NCI-H187 treated with DMSO at 0.1 percent for 48 hours (cell line): ENCODE results near the gene HPD.
"Not testable (repeated sequence)": the region's sequence is repeated elsewhere in the genome, so short reads cannot be mapped to it uniquely, and the experiment has no call there.

ENCODE experiments used
- DNase-seq: peaks from one replicate; lab custom pipeline; 2025; lab: John Stamatoyannopoulos, UW

Gene HPD

DNA sequence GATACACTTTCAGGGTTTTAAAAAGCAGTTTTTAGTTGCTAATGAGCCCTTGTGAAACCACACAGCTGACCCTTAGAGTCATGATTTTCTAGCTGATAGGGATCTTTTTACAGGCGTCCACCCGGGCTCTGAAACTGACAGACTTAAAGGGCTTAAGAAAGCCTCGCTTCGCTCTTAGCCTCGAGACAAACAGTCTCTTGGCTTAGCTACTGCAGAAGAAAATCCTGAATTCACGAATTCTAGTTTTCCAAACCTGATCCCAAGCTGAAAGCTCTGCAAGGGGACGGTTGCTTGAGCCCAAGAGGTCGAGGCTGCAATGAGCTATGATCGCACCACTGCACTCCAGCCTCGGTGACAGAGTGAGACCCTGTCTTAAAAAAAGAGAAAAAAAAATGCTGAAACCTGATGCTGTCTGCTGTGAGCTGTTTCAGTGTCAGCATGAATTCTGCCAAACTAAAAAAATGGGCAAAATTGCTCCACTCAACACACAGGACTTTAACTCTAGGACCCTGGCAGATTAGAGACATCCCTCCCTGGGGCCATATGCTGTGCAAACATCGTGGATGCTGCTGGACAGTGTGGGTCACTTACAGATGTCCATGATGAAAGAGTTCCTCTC is 3.1 kb upstream of the HPD start:
- DNase-seq = no peak

DNA sequence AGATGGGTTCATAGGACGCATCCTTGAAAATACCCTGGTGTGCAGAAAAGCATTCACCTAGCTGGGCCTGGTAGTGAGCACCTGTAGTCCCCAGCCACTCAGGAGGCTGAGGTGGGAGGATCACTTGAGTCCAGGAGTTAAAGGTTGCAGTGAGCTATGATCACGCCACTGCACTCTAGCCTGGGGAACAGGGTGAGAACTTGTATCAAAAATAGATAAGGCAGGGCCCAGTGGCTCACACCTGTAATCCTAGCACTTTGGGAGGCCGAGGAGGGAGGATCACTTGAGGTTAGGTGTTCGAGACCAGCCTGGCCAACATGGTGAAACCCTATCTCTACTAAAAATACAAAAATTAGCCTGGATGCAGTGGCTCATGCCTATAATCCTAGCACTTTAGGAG is 2.0 kb upstream of the HPD start:
- DNase-seq = not testable (repeated sequence)

- no peak for DNase-seq
These were observed 1.6 kb upstream of the HPD start for GRCh38 chr12:121860257-121860656.

DNA sequence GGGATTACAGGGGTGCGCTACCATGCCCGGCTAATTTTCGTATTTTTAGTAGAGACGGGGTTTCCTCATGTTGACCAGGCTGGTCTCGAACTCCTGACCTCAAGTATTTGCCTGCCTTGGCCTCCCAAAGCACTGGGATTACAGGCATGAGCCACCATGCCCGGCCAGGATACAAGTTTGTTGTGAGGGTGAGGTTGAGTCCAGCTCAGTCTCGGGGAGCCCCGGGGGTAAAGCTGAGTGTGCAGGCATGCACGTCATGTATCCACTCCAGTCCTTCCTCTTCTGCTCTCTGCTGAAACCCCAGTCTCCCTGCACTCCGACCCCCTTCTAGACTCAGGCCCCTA is 369 bp downstream of the HPD start:
- no peak for DNase-seq

GRCh38 chr12:121857322-121858246 is 1.1 kb downstream of the HPD start:
- DNase-seq = no peak

DNA sequence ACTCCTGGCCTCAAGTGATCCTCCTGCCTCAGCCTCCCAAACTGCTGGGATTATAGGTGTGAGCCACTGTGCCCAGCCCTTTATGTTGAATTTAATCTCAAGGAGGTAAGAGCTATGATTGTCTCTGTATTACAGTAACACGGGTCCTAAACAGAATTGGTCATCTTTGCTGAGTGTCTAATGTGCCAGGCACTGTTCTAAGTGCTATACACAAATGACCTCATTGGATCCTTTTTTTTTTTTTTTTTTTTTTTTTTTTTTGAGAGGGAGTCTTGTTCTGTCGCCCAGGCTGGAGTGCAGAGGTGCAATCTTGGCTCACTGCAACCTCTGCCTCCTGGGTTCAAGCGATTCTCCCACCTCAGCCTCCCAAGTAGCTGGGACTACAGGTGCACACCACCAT is 6.3 kb downstream of the HPD start:
- DNase-seq = not testable (repeated sequence)

DNA sequence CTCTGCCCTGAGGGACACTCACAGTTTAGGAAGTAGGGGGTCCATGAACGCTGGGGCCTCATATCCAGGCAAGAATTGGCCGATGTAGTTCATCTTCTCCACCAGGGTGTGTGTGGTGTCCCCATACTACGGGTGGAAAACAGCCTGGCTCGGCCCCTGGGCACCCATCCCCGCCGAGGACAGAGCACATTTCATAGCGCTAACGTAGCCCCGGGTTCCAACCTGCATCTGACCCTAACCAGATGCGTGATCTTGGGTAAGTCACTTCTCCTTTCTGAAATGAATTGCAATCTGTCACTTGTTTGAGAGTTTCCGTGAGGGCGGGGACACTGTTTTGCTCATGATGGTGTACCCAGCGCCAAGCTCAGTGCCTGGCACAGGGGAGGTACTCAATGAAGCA is 9.0 kb downstream of the HPD start:
- DNase-seq = no peak

DNA sequence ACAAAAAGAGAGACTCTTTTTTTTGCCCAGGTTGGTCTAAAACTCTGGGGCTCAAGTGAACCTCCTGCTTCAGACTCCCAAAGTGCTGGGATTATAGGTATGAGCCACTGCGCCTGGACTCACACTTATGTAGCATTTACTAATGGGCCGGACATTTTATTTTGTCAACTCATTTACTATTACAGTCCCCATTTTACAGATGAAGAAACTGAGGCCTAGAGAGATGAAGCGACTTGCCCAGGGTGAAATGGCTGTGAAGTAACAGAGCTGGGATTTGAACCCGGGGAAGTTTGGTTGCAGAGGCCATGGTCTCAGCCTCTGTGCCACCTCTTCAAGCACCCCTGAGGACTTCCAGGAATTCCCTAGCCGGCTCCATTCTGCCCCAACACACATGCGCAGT is 9.4 kb downstream of the HPD start:
- no peak for DNase-seq

- DNase-seq = no peak
These were observed 13.0 kb downstream of the HPD start for GRCh38 chr12:121845701-121846100.

DNA sequence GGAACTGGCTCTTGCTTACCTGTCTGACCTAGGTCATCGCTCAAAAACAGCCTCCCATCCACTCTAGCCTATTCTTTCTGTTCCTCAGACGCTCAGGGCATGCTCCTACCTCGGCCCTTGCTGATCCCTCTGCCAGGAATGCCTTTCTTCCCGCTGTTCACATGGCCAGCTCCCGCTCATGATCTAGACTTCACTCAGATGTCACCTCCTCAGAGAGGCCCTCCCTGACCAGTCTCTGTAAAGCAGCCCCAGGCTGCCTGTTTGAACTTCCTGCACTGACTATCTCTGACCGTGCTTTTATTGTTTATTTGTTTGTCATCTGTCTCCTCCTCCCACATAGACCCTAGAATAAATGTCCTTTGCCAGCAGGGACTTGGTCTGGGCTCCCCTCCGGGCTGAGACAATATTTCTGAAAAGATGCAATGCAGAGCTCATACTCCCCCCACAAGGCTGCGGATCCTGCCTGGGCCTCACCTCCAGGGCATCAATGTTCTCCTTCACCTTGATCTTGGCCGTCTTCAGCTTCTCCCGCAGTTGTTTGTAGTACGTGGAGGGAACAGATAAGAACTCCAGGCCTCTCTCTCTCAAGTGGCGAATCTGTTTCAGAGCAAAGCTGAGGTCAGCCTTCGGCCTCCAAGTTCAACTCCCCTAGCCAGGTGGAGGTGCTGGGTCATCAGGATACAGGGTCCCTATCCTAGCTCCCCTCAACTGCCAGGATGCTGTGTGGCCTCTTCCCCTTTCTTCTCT is 15.2 kb downstream of the HPD start:
- no peak for DNase-seq

DNA sequence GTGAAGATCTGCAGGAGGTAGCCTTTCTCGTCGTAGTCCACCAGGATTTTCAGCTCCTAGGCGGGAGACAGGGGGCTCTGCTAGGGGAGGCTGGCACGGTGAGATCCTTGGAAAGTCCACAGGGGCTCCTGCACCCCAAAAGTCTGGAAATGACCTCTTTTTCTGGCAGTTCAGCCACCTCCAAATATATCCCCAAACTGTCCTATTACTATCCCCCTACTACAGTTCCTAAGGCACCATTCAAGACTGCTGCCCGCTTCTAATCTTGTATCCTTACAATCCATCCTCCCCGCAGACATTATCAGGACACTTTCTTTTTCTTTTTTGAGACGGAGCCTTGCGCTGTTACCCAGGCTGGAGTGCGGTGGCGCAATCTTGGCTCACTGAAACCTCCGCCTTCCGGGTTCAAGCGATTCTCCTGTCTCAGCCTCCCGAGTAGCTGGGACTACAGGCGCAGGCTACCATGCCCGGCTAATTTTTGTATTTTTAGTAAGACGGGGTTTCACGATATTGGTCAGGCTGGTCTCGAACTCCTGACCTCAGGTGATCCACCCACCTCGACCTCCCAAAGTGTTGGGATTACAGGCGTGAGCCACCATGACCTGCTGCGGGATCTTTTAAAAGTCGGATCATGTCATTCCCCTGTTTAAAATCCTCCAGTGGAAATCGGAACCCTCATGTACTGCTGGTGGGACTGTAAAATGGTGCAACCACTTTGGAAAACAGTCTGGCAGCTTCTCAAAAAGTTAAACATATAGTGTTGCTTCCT is 18.5 kb downstream of the HPD start:
- no peak for DNase-seq

DNA sequence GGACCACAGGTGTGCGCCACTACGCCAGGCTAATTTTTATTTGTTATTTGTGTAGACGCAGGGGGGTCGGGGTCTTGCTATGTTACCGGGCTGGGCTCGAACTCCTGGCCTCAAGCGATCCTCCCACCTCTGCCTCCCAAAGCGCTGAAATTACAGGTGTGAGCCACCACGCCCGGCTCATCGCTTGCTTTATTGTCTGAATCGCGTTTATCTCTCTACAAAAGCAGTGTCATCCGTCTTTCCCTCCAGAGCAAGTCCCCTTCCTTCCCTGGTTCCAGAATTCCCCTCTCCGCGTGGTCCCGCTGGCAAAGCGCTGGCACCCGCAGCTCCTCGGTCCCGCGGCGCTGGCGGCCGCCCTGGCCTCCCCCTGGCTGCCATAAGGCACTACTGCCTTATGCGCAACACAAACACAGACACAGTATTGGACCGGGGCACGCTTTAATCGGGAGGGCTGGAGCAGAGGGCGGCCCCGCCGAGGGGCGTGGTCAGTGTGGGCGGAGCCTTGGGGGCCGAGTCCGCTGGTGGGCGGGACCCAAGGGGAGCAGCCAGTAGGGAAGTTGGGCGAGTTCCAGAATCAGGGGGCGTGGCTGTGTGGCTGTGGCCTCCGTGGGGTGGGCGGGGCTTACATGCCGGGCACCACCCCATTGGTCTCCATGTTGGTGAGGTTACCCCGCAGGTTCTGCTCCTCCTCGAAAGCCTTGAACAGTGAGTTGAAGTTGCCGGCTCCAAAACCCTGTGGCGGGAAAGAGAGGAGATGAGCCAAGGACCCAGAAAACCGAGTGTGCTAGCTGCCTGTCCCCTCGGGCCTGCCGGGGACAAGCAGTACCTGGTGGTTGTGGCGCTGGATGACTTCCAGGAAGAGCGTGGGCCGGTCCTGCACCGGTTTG is 19.3 kb downstream of the HPD start:
- peak; percentile 91 for DNase-seq

- DNase-seq = no peak
These were observed 20.5 kb downstream of the HPD start for GRCh38 chr12:121838126-121838525.

DNA sequence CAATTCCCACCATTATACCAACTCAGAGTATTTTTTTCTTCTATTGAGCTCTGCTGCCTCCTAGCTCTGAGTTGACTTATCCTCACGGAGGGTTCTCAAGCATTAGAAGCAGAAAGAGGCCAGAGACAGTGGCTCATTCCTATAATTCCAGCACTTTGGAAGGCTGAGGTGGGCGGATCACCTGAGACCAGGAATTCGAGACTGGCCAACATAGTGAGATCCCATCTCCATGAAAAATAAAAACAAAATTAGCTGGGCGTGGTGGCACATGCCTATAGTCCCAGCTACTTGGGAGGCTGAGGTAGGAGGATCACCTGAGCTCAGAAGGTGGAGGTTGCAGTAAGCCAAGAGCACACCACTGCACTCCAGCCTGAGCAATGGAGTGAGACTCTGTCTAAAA is 21.0 kb downstream of the HPD start:
- DNase-seq = no peak

DNA sequence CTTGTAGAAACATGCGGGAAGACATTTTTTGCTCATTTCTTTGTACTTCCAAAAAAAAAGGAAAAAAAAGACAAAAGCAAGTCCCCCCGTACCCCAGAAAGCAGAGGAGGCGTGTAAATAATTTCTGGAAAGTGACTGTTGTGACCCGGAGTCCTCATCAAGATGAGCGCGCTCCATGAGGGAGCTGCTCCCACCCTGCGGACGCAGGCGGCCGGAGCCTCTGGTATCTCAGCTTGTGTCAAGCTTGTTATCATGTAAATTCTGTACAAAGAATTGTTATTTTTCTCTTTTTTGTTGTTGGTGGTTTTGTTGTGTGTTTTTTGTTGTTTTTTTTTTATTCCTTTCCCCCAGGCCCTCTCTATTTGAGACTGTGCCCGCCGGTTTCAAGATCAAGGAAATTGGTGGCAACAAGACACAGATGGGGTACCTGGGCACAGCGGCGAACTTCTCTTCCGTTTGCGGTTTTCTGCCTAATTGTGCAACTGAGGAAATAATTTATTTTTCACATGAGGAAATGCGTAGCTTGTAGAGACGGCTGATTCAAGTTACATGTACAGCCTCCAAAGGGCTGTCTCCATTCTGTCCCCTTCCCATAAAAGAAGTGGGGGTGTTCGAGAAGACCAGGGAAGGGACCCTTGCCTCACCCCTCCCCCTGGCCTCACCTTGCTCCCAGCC is 27.0 kb downstream of the HPD start:
- DNase-seq = no peak

DNA sequence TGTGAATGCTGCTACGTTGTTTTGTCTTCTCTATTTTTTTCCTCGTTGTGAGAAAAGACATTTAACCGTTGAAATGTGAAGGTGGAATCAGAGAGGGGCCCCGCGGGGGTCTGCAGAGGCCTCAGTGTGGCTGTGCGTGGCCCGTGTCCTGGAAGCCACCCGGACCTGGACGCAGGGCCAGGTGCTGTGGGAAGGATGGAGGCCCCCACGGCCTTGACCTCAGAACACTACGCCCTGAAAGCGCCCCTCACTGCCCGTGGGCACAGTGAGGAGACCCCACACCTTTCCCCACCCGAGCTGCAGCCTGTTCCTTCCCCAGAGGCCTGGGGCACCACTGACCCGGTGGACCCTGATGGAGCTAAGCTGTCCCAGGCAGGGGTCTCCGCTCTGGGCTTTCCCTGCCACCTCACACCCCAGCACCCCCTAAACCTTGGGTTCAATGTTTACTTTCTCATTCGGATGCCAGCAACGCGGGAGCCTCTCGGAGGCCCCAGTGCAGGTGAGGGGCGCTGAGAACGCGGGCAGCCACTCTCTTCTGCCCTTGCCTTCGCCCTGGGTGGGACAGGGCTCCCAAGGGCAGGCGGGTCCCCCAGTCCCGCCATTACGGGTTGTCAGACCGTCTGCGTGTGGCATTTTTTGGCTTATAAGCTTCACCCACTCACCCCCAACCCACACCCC is 27.9 kb downstream of the HPD start:
- DNase-seq = no peak

- DNase-seq = no peak
These were observed 28.5 kb downstream of the HPD start for GRCh38 chr12:121830134-121830533.

DNA sequence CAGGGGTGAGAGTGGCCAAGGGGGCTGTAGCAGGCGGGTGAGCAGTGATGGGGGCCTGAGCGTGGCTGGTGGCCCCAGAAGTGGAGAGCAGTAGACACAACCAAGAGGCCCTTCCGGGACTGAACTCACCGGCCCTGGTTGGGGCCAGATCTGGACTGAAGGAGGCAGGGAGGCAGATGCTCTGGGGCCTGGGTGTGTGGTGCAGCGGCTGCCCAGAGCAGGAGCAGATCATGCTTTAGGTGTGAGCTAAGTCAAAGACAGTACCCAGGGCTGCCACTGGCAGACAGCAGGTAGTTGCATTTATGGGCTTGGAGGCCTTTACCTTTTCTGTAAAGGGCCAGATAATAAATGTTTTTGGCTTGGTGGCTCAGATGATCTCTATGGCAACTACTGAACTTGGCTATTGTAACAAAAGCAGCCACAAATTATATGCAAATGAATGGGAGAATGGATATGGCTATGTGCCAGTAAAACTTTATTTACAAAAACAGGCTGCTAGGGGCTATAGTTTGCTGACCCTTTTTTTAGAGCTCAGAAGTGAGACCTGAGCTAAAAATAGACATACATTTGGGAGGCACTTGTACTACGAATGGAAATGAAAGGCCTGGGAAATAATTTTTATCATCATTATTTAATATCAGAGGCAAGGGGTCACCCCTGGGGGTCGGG is 29.3 kb downstream of the HPD start:
- no peak for DNase-seq

DNA sequence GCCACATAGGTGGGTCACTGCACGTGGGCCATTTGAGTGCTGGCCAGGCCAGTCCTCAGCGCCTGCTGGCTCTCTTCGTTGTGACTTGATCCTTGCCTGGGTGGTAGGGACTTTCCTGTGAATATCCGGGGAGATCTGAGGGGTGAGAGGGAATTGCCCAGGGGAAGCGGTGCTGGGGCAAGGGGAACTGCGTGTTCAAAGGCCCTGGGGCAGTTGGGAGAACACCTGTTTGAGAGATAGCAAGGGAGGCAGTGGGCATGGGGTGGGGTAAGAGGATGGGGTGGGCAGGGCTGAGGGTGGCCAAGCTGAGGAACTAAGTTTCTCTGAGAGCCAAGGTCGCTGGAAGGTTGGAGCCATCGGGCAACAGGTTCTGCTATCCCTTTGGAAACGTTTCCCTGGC is 29.8 kb downstream of the HPD start:
- DNase-seq = no peak

DNA sequence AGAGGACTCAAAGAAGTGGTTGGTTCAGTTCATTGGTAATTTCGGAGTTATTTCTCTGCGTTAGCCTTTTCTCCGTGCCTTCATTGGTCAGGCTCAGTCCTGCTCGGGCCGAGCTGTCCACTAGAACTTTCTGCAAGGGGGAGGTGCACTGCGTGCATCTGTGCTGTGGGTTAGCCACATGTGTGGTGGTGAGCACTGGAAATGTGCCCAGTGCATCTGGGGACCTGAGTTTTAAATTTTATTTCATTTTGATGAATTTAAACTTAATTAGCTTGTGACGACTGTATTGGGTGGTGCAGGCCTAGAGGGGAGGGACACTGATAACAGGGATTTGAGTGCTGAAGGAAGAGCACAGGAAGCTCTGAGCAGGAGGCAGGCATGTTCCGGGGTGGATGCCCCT is 30.4 kb downstream of the HPD start:
- no peak for DNase-seq
